K562 (cell line): Measurements from ENCODE around the gene PTPN20. TPM values are rescaled to one million over a fixed set of nuclear protein-coding genes. Genes with fewer than 3 reads are reported as not detected.
"Not testable (repeated sequence)": the region's sequence is repeated elsewhere in the genome, so short reads cannot be mapped to it uniquely, and the experiment has no call there.

Experiments used
- ATAC-seq: fragments of 200-7000 bp; cut with Tn5 transposase; 3 replicates; pipeline ENCODE4 v1.9.1; 2020; ENCODE audit warnings: moderate library complexity
- BruUV-seq: library from RNA; stranded (reverse); fragments of 400-500 nt; replicated peaks from 2 replicates; lab custom pipeline; 2021; lab: Mats Ljungman, UMichigan
- CTCF ChIA-PET: fragments of 300-600 bp; formaldehyde crosslinking; extraction: SDS; loops from one replicate; lab custom pipeline; 2021; ENCODE audit warnings: low intra/inter-chr PET ratio; lab: Yijun Ruan, JAX
- POLR2A ChIA-PET: fragments of 300-600, 350-650 bp; sonication (Branson Sonifier 250); formaldehyde crosslinking; extraction: SDS; loops from one replicate; lab custom pipeline; 2021; ENCODE audit warnings: antibody characterized with exemption, inconsistent platforms; lab: Yijun Ruan, JAX
- DNase-seq, 4 experiments: peaks; one replicate each; pipeline versions ENCODE4 v3.0.0 to v3.0.0-alpha.2; 2011 to 2018; ENCODE audit warnings: low spot score in 3 of 4, mixed read lengths in 3 of 4; ENCODE audit errors: extremely low read depth in 1 of 4
- FAIRE-seq: peaks from 2 replicates; lab custom pipeline; 2011; peaks lifted over from hg19 to GRCh38; lab: Jason Lieb, UNC
- H2AFZ ChIP-seq: 2 replicates; pipeline ENCODE4 v1.6.0; 2011; ENCODE audit warnings: low read depth, low read length, control low read depth, inconsistent platforms
- H3K27ac ChIP-seq: fragments of 200-600 bp; 3 replicates; pipeline ENCODE4 v1.8.0; 2011; ENCODE audit warnings: low read depth, mild to moderate bottlenecking, control low read depth, inconsistent platforms, low read length, moderate library complexity, mixed read lengths; ENCODE audit errors: extremely low read depth
- H3K27me3 ChIP-seq, 2 experiments: fragments of 300-600 bp in 1 of 2; 2 replicates in 1 of 2; 3 replicates in 1 of 2; pipeline versions ENCODE4 v1.6.0 to v1.8.0; 2011; ENCODE audit warnings: inconsistent platforms in 2 of 2, low read length in 2 of 2, mild to moderate bottlenecking in 1 of 2, mixed read lengths in 1 of 2, moderate library complexity in 1 of 2; ENCODE audit not compliant: control insufficient read depth in 2 of 2, insufficient read depth in 2 of 2
- H3K36me3 ChIP-seq: fragments of 300-600 bp; 3 replicates; pipeline ENCODE4 v1.8.0; 2011; ENCODE audit warnings: mild to moderate bottlenecking, low read length, inconsistent platforms; ENCODE audit not compliant: control insufficient read depth, insufficient read depth
- H3K4me1 ChIP-seq, 2 experiments: fragments of 200-600 bp in 1 of 2; replicated peaks in 1 of 2; 2 replicates in 1 of 2; 3 replicates in 1 of 2; pipeline versions ENCODE4 v1.5.1 to v1.8.0; 2011; ENCODE audit warnings: inconsistent platforms in 2 of 2, low read length in 2 of 2, mild to moderate bottlenecking in 1 of 2, mixed read lengths in 1 of 2, moderate library complexity in 1 of 2; ENCODE audit not compliant: control insufficient read depth in 2 of 2, insufficient read depth in 2 of 2
- H3K4me2 ChIP-seq: 2 replicates; pipeline ENCODE4 v1.6.1; 2011; ENCODE audit warnings: low read length, control low read depth, inconsistent platforms, mixed read lengths; ENCODE audit not compliant: insufficient read depth
- H3K4me3 ChIP-seq: fragments of 200-600 bp; sonication (generic), shearing (Covaris generic); 2 replicates; pipeline ENCODE4 v1.5.1; 2016; ENCODE audit warnings: control low read depth, inconsistent platforms
- H3K79me2 ChIP-seq: fragments of 200-600 bp; 3 replicates; pipeline ENCODE4 v1.8.0; 2011; ENCODE audit warnings: low read length, inconsistent platforms; ENCODE audit not compliant: control insufficient read depth, insufficient read depth
- H3K9ac ChIP-seq, 2 experiments: 2 replicates each; pipeline versions ENCODE4 v1.6.0 to v1.6.1; 2011; ENCODE audit warnings: low read depth in 2 of 2, low read length in 2 of 2, control low read depth in 1 of 2, inconsistent platforms in 1 of 2, mild to moderate bottlenecking in 1 of 2, mixed read lengths in 1 of 2; ENCODE audit not compliant: insufficient read depth in 1 of 2
- H3K9me1 ChIP-seq: one replicate; pipeline ENCODE4 v1.6.0; 2011; ENCODE audit warnings: inconsistent platforms, mild to moderate bottlenecking, low read length, moderate library complexity; ENCODE audit not compliant: control insufficient read depth, insufficient read depth
- H3K9me3 ChIP-seq: replicated peaks from 2 replicates; pipeline ENCODE4 v1.5.1; 2011; ENCODE audit warnings: low read depth, low read length, inconsistent platforms; ENCODE audit not compliant: control insufficient read depth, insufficient read depth
- H4K20me1 ChIP-seq: replicated peaks from 2 replicates; pipeline ENCODE4 v1.6.1; 2011; ENCODE audit warnings: low read length, inconsistent platforms, mixed read lengths; ENCODE audit not compliant: control insufficient read depth, insufficient read depth
- WGBS: fragments of 100-300 bp; shearing (Covaris generic); methylation state at CpG from one replicate; pipeline ENCODE4 v1.1.6; 2016; ENCODE audit warnings: low coverage, mixed read lengths; ENCODE audit not compliant: insufficient coverage; ENCODE audit errors: missing lambda C conversion rate; 5-methylcytosine and 5-hydroxymethylcytosine counted together
- in situ Hi-C: fragments of 300-500 bp; cut with MboI; formaldehyde crosslinking; loops from 4 replicates; pipeline ENCODE4 v1.15.0; 2018; ENCODE audit warnings: inconsistent platforms, mixed read lengths
- intact Hi-C: fragments of 100-400 bp; cut with micrococcal nuclease; formaldehyde crosslinking; loops from 2 replicates; pipeline ENCODE4 v1.14.2; 2022
- polyA plus RNA-seq, 8 experiments: library from polyadenylated mRNA; depleted of rRNA in 4 of 8; stranded (reverse) in 5 of 8; unstranded in 3 of 8; fragments of >200 nt; fragmentation: Nextera tagmentation in 2 of 8; fragmentation: Illumina TruSeq in 1 of 8; extraction: Ambion mirVana in 2 of 8; extraction: Trizol in 1 of 8; gene quantifications; 2 replicates each; pipeline versions ENCODE4 v1.2.1 to v1.2.3, GENCODE V29; 2011 to 2014; ENCODE audit warnings: inconsistent platforms in 1 of 8, missing spikeins in 1 of 8
- total RNA-seq, 7 experiments: library from RNA; depleted of rRNA in 6 of 7; stranded (reverse); fragments of >200 nt in 6 of 7; fragmentation: Illumina TruSeq in 2 of 7; extraction: Trizol in 2 of 7; gene quantifications; 2 replicates each; pipeline versions ENCODE4 v1.2.1 to v1.2.3, GENCODE V29; 2011 to 2021; ENCODE audit warnings: low replicate concordance in 1 of 7

PTPN20 gene
- total and polyA plus RNA-seq, 9 of the 15 experiments (the other 6 are each of a cell fraction or from before 2014, with no cell fraction given) = 0.03 to 0.18 (median 0.10) TPM; not detected in 6

GRCh38 chr10:46932383-46932782 is 21.2 kb downstream of the PTPN20 start:
- H3K27ac ChIP-seq, H3K79me2 ChIP-seq, H3K4me2 ChIP-seq, H3K9ac ChIP-seq, BruUV-seq, ATAC-seq, POLR2A ChIA-PET, H3K9me1 ChIP-seq, H4K20me1 ChIP-seq, H3K9me3 ChIP-seq, H3K4me3 ChIP-seq, intact Hi-C loops, DNase-seq, H3K36me3 ChIP-seq, CTCF ChIA-PET, H2AFZ ChIP-seq, H3K27me3 ChIP-seq, FAIRE-seq, in situ Hi-C loops, H3K4me1 ChIP-seq: not testable (repeated sequence)
- WGBS = 7% methylated on average over 1 of the region's 1 CpG

GRCh38 chr10:46941091-46941490 is 29.9 kb downstream of the PTPN20 start:
- H3K27me3 ChIP-seq, H3K4me2 ChIP-seq, H3K9ac ChIP-seq, ATAC-seq, H3K79me2 ChIP-seq, H3K27ac ChIP-seq, H3K4me1 ChIP-seq, H3K9me1 ChIP-seq, H3K9me3 ChIP-seq, H4K20me1 ChIP-seq, POLR2A ChIA-PET, BruUV-seq, DNase-seq, H3K4me3 ChIP-seq, H2AFZ ChIP-seq, FAIRE-seq, H3K36me3 ChIP-seq, CTCF ChIA-PET, intact Hi-C loops, in situ Hi-C loops: not testable (repeated sequence)
- no CpG with 5 or more reads among the region's 1 CpG for WGBS

GRCh38 chr10:46948687-46949518 is 37.7 kb downstream of the PTPN20 start:
- H3K9me1 ChIP-seq, H3K4me3 ChIP-seq, H3K27me3 ChIP-seq, H3K4me1 ChIP-seq, H3K79me2 ChIP-seq, H3K27ac ChIP-seq, FAIRE-seq, H2AFZ ChIP-seq, H3K9ac ChIP-seq, CTCF ChIA-PET, H3K36me3 ChIP-seq, H3K9me3 ChIP-seq, ATAC-seq, intact Hi-C loops, BruUV-seq, H3K4me2 ChIP-seq, H4K20me1 ChIP-seq, POLR2A ChIA-PET, in situ Hi-C loops: not testable (repeated sequence)
- WGBS = 0% methylated on average over 4 of the region's 5 CpGs
- peak in 1 of 4 experiments; percentile 0 for DNase-seq

GRCh38 chr10:46952540-46952939 is 41.3 kb downstream of the PTPN20 start:
- ATAC-seq, H3K9ac ChIP-seq, FAIRE-seq, H3K79me2 ChIP-seq, H2AFZ ChIP-seq, H3K4me1 ChIP-seq, H3K9me1 ChIP-seq, H3K36me3 ChIP-seq, BruUV-seq, H4K20me1 ChIP-seq, CTCF ChIA-PET, H3K9me3 ChIP-seq, H3K27me3 ChIP-seq, H3K4me3 ChIP-seq, intact Hi-C loops, H3K4me2 ChIP-seq, H3K27ac ChIP-seq, POLR2A ChIA-PET, DNase-seq: not testable (repeated sequence)
- 0% methylated on average over 2 of the region's 4 CpGs for WGBS
- in situ Hi-C loops = loop anchor here (10.0 kb wide), 1 partner anchor 1142 kb away; no protein-coding TSS in a partner anchor
